Suprapubic skin (tissue), 3 donors: ENCODE measurements around the gene IQGAP2.

Source experiments
- POLR2AphosphoS5 ChIP-seq, 3 donors: sonication (generic); formaldehyde crosslinking; IDR thresholded peaks; one replicate each; pipeline ENCODE4 v1.6.1; 2017; ENCODE audit warnings: antibody characterized with exemption in 3 of 3
- TF ChIP-seq, protein P1 (sequence below), 2 donors: fragments of 200-600 bp in 1 of 2; fragments of 450-650 bp in 1 of 2; sonication (generic) in 1 of 2; IDR thresholded peaks; one replicate each; pipeline ENCODE4 v1.5.1; 2016 to 2019; ENCODE audit warnings: antibody characterized with exemption in 2 of 2, mild to moderate bottlenecking in 1 of 2, moderate library complexity in 1 of 2

DNA sequence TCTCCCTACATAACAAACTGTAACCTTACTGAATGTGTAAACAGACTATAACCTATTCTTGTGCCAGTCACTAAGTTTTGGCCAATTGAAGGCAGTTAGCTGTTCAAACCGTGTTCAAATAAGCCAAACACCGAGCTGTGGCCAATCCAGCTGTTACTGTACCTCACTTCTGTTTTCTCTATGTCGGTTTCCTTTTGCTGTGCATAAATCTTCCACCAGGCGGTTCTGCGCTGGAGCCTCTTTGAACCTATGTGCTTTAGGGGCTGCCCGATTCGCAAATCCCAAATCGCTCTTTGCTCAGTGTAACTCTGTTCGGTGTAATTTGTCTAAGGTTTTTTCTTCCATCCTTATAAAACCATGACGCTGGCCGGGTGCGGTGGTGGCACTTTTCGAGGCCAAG is 344.6 kb downstream of the IQGAP2 start:
- TF ChIP-seq, protein P1, sequence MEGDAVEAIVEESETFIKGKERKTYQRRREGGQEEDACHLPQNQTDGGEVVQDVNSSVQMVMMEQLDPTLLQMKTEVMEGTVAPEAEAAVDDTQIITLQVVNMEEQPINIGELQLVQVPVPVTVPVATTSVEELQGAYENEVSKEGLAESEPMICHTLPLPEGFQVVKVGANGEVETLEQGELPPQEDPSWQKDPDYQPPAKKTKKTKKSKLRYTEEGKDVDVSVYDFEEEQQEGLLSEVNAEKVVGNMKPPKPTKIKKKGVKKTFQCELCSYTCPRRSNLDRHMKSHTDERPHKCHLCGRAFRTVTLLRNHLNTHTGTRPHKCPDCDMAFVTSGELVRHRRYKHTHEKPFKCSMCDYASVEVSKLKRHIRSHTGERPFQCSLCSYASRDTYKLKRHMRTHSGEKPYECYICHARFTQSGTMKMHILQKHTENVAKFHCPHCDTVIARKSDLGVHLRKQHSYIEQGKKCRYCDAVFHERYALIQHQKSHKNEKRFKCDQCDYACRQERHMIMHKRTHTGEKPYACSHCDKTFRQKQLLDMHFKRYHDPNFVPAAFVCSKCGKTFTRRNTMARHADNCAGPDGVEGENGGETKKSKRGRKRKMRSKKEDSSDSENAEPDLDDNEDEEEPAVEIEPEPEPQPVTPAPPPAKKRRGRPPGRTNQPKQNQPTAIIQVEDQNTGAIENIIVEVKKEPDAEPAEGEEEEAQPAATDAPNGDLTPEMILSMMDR (IDR thresholded peaks at IDR 0.05): no peak
- no peak for TF ChIP-seq POLR2AphosphoS5 (IDR thresholded peaks at IDR 0.05)
